ENCODE data around the gene ADAMTSL1.

DNA sequence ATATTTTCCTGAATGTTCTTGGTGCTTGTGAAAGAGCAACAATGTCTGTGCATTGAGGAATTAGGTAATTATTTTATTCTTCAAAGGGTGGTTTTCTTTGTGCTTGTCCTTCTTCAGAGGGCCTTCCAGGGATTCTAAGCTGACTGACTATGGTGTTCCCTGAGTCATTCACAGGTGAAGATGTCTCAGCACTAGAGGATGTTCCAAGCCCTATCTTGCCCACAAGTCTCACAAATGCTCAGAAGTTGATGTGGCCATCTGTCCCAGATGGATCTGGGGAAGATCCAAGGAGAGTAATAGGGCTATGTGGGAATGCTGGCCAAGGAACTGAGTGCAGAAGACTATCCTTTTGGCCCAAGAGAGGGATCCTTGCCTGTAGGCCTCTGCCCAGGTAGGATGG is 120.9 kb downstream of the ADAMTSL1 start:
- TF ChIP-seq CTCF (IDR thresholded peaks at IDR 0.05) = no peak
- no peak for TF ChIP-seq POLR2A (IDR thresholded peaks at IDR 0.05)

Measured in right lobe of liver (tissue), 4 donors.